Muscle layer of duodenum (tissue), 2 donors: ENCODE measurements around the gene CRIP1.

ENCODE experiments used
- H3K27ac ChIP-seq: one replicate; pipeline ENCODE4 v1.7.0; 2013; ENCODE audit warnings: mild to moderate bottlenecking, low read length
- H3K27me3 ChIP-seq: one replicate; pipeline ENCODE4 v1.7.0; 2013; ENCODE audit warnings: low read depth, mild to moderate bottlenecking, control low read depth, low read length
- H3K36me3 ChIP-seq, 2 donors: one replicate each; pipeline ENCODE4 v1.7.0; 2013; ENCODE audit warnings: low read length in 2 of 2, control low read depth in 1 of 2, mild to moderate bottlenecking in 1 of 2; ENCODE audit not compliant: insufficient read depth in 2 of 2, control insufficient read depth in 1 of 2
- H3K4me1 ChIP-seq, 2 donors: one replicate each; pipeline ENCODE4 v1.7.0; 2013; ENCODE audit warnings: low read length in 2 of 2, mild to moderate bottlenecking in 2 of 2, control low read depth in 1 of 2, moderate library complexity in 1 of 2; ENCODE audit not compliant: insufficient read depth in 2 of 2, control insufficient read depth in 1 of 2
- H3K4me3 ChIP-seq, 2 donors: one replicate each; pipeline ENCODE4 v1.7.0; 2013; ENCODE audit warnings: low read length in 2 of 2, low read depth in 1 of 2, mild to moderate bottlenecking in 1 of 2
- H3K9me3 ChIP-seq, 2 donors: one replicate each; pipeline ENCODE4 v1.7.0; 2013; ENCODE audit warnings: low read length in 2 of 2, control low read depth in 1 of 2, mild to moderate bottlenecking in 1 of 2; ENCODE audit not compliant: control insufficient read depth in 1 of 2
- donor health status: healthy.

Gene CRIP1

DNA sequence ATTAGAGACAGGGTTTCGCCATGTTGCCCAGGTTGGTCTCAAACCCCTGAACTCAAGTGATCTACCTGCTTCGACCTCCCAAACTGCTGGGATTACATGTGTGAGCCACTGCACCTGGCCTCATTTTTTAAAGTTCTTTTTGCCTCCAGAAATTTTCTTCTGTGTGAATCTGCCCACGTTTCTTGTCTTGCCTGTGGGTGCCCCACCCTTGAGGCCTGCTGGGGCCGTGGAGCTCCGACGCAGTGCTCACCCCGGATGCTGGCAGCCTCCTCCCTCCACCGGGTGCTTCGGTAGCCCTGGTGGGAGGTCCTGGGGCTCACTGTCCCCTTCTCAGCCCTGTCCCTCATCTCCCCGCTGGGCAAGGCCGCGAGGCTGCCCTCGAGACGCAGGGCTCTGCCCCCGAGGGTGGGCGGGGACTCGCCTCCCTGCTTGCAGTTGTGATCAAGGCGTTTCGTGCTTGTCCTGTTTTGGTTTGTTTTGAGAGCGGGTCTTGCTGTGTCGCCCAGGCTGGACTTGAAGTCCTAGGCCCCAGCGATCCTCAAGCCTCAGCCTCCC, 31.5 kb upstream of the CRIP1 start:
- Histone ChIP-seq H3K27me3 (no peaks in the 10 kb centered on the region), H3K36me3 (peaks cover 20 to 54% of the 10 kb centered on the region in 2 donors), H3K9me3 (no peaks in the 10 kb centered on the region), H3K4me3 (no peak overlapping the region), H3K27ac (no peak overlapping the region), H3K4me1 (no peaks in the 10 kb centered on the region)

GRCh38 chr14:105455766-105456660, 30.7 kb upstream of the CRIP1 start:
- Histone ChIP-seq H3K4me1 (no peaks in the 10 kb centered on the region), H3K27me3 (no peaks in the 10 kb centered on the region), H3K9me3 (no peaks in the 10 kb centered on the region), H3K36me3 (peaks cover 16 to 54% of the 10 kb centered on the region in 2 donors), H3K4me3 (no peak overlapping the region), H3K27ac (no peak overlapping the region)

DNA sequence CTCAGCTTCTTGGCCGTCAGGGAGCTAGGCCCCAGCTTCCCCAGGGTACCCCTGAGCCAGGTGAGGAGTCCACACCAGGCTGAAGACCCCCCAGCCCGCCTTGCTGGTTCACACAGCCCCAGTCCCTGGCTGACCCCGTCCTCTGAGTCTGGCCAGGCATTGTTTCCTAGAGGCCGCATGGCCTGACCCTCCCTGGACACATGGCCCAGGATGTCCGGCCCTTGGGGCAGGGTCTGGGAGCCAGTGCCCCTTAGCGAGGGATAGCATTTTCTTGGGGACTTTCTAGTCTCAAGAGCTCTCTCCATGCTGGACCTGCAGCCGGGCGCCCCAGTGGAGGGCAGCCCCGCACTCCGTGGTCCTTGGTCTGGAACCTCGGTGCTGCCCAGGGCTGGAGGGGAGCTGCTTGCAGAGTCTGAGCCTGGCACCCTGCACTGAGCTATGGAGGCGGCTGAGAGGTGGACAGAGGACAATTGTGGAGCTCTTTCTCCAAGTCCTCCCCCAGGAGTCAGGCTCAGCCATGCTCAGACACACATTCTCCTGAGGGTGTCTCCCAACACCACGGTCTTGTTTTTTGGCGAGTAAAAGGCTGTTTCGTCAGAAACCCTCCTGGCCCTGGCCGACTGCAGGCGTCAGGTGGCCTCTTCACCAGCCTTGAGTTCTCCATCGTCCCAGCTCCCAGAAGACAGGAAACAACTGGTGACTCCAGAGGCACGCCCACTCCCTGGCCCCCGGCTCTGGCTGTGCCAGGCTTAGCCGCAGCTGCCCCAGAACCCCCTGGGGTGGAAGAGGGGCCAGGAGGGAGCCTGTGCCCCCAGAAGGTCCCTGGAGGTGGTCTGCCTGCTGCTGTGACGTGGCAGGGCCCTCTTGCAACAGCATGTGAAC, 29.7 kb upstream of the CRIP1 start:
- no peaks in the 10 kb centered on the region for H3K27me3 ChIP-seq
- no peak overlapping the region for H3K4me3 ChIP-seq
- no peaks in the 10 kb centered on the region for H3K4me1 ChIP-seq
- peaks cover 13 to 58% of the 10 kb centered on the region in 2 donors for H3K36me3 ChIP-seq
- no peak overlapping the region for H3K27ac ChIP-seq
- no peaks in the 10 kb centered on the region for H3K9me3 ChIP-seq

DNA sequence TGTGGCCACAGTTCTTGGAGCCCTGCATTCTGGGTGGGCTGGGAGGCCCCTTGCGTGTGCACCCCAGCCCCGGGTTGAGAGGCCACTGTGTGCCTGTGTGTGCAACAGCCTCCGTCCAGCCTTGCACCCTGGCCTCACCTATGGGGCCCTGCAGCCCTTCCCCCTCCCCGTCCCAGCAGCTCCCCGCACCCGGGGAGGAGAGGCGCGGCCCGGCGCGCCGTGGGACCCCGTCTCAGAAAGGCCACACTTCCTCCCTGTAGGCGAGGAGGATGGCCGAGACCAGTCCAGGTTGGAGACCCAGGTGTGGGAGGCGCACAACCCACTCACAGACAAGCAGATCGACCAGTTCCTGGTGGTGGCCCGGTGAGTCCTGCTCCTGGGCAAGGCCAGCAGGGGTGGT, 28.7 kb upstream of the CRIP1 start:
- no peaks in the 10 kb centered on the region for H3K27me3 ChIP-seq
- no peak overlapping the region for H3K27ac ChIP-seq
- H3K9me3 ChIP-seq = no peaks in the 10 kb centered on the region
- H3K4me1 ChIP-seq = no peaks in the 10 kb centered on the region
- H3K36me3 ChIP-seq = peaks cover 13 to 60% of the 10 kb centered on the region in 2 donors
- no peak overlapping the region for H3K4me3 ChIP-seq

DNA sequence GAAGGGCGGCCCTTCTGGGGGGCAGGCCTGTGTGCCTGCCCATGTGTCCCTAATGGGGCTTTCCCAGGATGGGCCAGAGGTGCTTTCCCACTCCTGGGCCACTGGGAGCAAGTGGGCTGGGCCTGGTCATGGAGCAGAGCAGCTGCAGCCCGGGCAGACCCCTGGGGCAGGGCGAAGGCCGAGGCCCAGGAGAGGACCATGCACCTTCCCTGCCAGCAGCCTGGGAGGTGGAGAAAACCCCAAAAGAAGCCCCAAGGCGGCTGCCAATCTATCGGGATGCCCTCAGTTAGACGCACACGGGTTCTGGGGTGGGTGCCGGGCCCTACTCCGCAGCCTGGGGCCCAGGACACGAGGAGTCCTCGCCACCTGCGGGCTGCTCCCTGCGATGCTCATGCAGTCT, 28.1 kb upstream of the CRIP1 start:
- no peaks in the 10 kb centered on the region for H3K9me3 ChIP-seq
- no peak overlapping the region for H3K27ac ChIP-seq
- peaks cover 13 to 66% of the 10 kb centered on the region in 2 donors for H3K36me3 ChIP-seq
- no peak overlapping the region for H3K4me3 ChIP-seq
- no peaks in the 10 kb centered on the region for H3K4me1 ChIP-seq
- no peaks in the 10 kb centered on the region for H3K27me3 ChIP-seq

GRCh38 chr14:105460116-105460515, 26.6 kb upstream of the CRIP1 start:
- Histone ChIP-seq H3K4me1 (no peaks in the 10 kb centered on the region), H3K9me3 (no peaks in the 10 kb centered on the region), H3K36me3 (peaks cover 13 to 70% of the 10 kb centered on the region in 2 donors), H3K27ac (no peak overlapping the region), H3K27me3 (no peaks in the 10 kb centered on the region), H3K4me3 (no peak overlapping the region)

- Histone ChIP-seq H3K4me3 (no peak overlapping the region), H3K36me3 (peaks cover 9 to 69% of the 10 kb centered on the region in 2 donors), H3K4me1 (no peaks in the 10 kb centered on the region), H3K27ac (no peak overlapping the region), H3K27me3 (no peaks in the 10 kb centered on the region), H3K9me3 (no peaks in the 10 kb centered on the region)
Measured at GRCh38 chr14:105460616-105461015, 26.1 kb upstream of the CRIP1 start.

DNA sequence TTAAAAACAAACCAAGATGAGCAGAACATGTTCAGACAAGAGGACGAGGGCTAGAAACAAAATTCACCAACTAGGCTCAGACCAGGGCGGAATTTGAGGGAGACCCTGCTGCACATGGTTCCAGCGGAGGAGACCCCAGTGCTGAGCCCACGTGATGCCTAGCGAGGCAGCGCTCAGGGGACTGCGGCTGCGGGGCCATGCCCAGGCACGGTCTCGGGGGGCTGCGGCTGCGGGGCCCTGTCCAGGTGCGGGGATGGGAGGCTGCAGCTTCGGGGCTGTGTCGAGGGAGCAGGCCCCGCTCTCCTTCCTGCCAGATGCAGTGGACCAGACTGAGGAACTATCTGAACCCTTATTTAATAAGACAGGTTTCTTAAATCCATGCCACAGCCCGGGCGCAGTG, 24.8 kb upstream of the CRIP1 start:
- Histone ChIP-seq H3K27me3 (no peaks in the 10 kb centered on the region), H3K27ac (no peak overlapping the region), H3K4me1 (no peaks in the 10 kb centered on the region), H3K9me3 (no peaks in the 10 kb centered on the region), H3K4me3 (no peak overlapping the region), H3K36me3 (peaks cover 4 to 68% of the 10 kb centered on the region in 2 donors)

DNA sequence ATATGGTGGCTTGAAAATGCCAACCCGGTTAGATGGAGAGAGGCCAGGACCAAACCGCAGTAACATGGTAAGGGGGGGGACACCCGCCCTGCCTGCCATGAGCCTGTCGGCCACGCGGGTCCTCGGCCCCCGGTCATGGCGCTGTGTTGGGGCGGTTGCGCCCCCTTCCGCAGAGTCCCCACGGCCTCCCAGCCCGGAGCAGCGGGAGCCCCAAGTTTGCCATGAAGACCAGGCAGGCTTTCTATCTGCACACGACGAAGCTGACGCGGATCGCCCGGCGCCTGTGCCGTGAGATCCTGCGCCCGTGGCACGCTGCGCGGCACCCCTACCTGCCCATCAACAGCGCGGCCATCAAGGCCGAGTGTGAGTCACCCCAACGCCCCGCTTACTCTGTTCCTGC, 22.2 kb upstream of the CRIP1 start:
- Histone ChIP-seq H3K4me1 (peaks cover 0 to 15% of the 10 kb centered on the region in 2 donors), H3K4me3 (no peak overlapping the region), H3K9me3 (no peaks in the 10 kb centered on the region), H3K27me3 (no peaks in the 10 kb centered on the region), H3K27ac (no peak overlapping the region), H3K36me3 (peaks cover 0 to 69% of the 10 kb centered on the region in 2 donors)

- Histone ChIP-seq H3K27me3 (no peaks in the 10 kb centered on the region), H3K9me3 (no peaks in the 10 kb centered on the region), H3K36me3 (peaks cover 0 to 71% of the 10 kb centered on the region in 2 donors), H3K4me3 (no peak overlapping the region), H3K27ac (no peak overlapping the region), H3K4me1 (peaks cover 0 to 15% of the 10 kb centered on the region in 2 donors)
Measured at GRCh38 chr14:105465209-105466031, 21.3 kb upstream of the CRIP1 start.
